Activated T-cell treated with anti-CD3 and anti-CD28 coated beads for 4 hours (primary cell): ENCODE measurements around the gene H3-3A.

ENCODE experiments used
- DNase-seq: peaks from one replicate; pipeline ENCODE4 v3.0.0-alpha.2; 2020

The H3-3A gene

GRCh38 chr1:226054519-226055327, 7.8 kb upstream of the H3-3A start:
- no peak for DNase-seq

GRCh38 chr1:226059709-226060108, 2.8 kb upstream of the H3-3A start:
- DNase-seq, result no peak

- no peak for DNase-seq
Observed at GRCh38 chr1:226060427-226060826, 2.1 kb upstream of the H3-3A start.

- DNase-seq, result no peak
Observed at GRCh38 chr1:226061068-226061840, 1.3 kb upstream of the H3-3A start.

GRCh38 chr1:226061841-226062557, 517 bp upstream of the H3-3A start:
- peak; percentile 15 for DNase-seq

GRCh38 chr1:226063224-226063976, 884 bp downstream of the H3-3A start:
- DNase-seq, result peak; percentile 24

GRCh38 chr1:226063977-226064815, 1.7 kb downstream of the H3-3A start:
- no peak for DNase-seq

GRCh38 chr1:226064816-226065248, 2.3 kb downstream of the H3-3A start:
- peak; percentile 27 for DNase-seq

- DNase-seq, result no peak
Observed at GRCh38 chr1:226066415-226067078, 4.0 kb downstream of the H3-3A start.

GRCh38 chr1:226069811-226070489, 7.4 kb downstream of the H3-3A start:
- no peak for DNase-seq

- DNase-seq, result no peak
Observed at GRCh38 chr1:226072347-226072746, 9.8 kb downstream of the H3-3A start.

- no peak for DNase-seq
Observed at GRCh38 chr1:226073184-226073950, 10.9 kb downstream of the H3-3A start.

- no peak for DNase-seq
Observed at GRCh38 chr1:226074046-226074445, 11.5 kb downstream of the H3-3A start.

- no peak for DNase-seq
Observed at GRCh38 chr1:226076378-226076777, 13.9 kb downstream of the H3-3A start.

GRCh38 chr1:226078374-226078773, 15.9 kb downstream of the H3-3A start:
- no peak for DNase-seq

- DNase-seq, result no peak
Observed at GRCh38 chr1:226082587-226082917, 20.0 kb downstream of the H3-3A start.

GRCh38 chr1:226082959-226083301, 20.4 kb downstream of the H3-3A start:
- no peak for DNase-seq

GRCh38 chr1:226083302-226084101, 21.0 kb downstream of the H3-3A start:
- peak; percentile 95 for DNase-seq

GRCh38 chr1:226085675-226086285, 23.3 kb downstream of the H3-3A start:
- no peak for DNase-seq
